Nephron (organoid): Measurements from ENCODE around the gene RGS14.
"Not testable (repeated sequence)": the region's sequence is repeated elsewhere in the genome, so short reads cannot be mapped to it uniquely, and the experiment has no call there.

Experiments
- H3K27ac Mint-ChIP-seq, 3 experiments: 2 replicates each; pipeline ENCODE4 v1.8.0; 2020; ENCODE audit warnings: mixed read lengths in 3 of 3, mild to moderate bottlenecking in 2 of 3, moderate library complexity in 1 of 3
- H3K27me3 Mint-ChIP-seq: 2 replicates; pipeline ENCODE4 v1.8.0; 2021; ENCODE audit warnings: low read depth, mild to moderate bottlenecking, moderate library complexity, mixed read lengths
- H3K36me3 Mint-ChIP-seq: 2 replicates; pipeline ENCODE4 v1.8.0; 2020; ENCODE audit warnings: low read depth, mixed read lengths
- H3K4me1 Mint-ChIP-seq: 2 replicates; pipeline ENCODE4 v1.8.0; 2020; ENCODE audit warnings: mixed read lengths
- H3K4me3 Mint-ChIP-seq, 3 experiments: 2 replicates each; pipeline ENCODE4 v1.8.0; 2020; ENCODE audit warnings: mild to moderate bottlenecking in 3 of 3, mixed read lengths in 3 of 3, moderate library complexity in 2 of 3
- H3K9me3 Mint-ChIP-seq: 2 replicates; pipeline ENCODE4 v1.8.0; 2020; ENCODE audit warnings: mixed read lengths
- TF ChIP-seq, protein P1 (sequence below), 3 experiments: fragments of 200-600 bp; sonication (generic); IDR thresholded peaks; one replicate each; pipeline ENCODE4 v1.5.0; 2021; ENCODE audit warnings: antibody characterized with exemption in 3 of 3; ENCODE audit not compliant: unreplicated experiment in 3 of 3

The RGS14 gene

GRCh38 chr5:177335701-177336065 lies 22.0 kb upstream of the RGS14 start:
- H3K4me3 Mint-ChIP-seq: no peak overlapping the region
- no peak overlapping the region for H3K27ac Mint-ChIP-seq
- no peaks in the 10 kb centered on the region for H3K9me3 Mint-ChIP-seq
- no peaks in the 10 kb centered on the region for H3K4me1 Mint-ChIP-seq
- H3K36me3 Mint-ChIP-seq: peaks cover 37% of the 10 kb centered on the region
- no peaks in the 10 kb centered on the region for H3K27me3 Mint-ChIP-seq
- TF ChIP-seq, protein P1, sequence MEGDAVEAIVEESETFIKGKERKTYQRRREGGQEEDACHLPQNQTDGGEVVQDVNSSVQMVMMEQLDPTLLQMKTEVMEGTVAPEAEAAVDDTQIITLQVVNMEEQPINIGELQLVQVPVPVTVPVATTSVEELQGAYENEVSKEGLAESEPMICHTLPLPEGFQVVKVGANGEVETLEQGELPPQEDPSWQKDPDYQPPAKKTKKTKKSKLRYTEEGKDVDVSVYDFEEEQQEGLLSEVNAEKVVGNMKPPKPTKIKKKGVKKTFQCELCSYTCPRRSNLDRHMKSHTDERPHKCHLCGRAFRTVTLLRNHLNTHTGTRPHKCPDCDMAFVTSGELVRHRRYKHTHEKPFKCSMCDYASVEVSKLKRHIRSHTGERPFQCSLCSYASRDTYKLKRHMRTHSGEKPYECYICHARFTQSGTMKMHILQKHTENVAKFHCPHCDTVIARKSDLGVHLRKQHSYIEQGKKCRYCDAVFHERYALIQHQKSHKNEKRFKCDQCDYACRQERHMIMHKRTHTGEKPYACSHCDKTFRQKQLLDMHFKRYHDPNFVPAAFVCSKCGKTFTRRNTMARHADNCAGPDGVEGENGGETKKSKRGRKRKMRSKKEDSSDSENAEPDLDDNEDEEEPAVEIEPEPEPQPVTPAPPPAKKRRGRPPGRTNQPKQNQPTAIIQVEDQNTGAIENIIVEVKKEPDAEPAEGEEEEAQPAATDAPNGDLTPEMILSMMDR (IDR thresholded peaks at IDR 0.05; ENCODE audit: unreplicated experiment in 3 of 3): no peak

DNA sequence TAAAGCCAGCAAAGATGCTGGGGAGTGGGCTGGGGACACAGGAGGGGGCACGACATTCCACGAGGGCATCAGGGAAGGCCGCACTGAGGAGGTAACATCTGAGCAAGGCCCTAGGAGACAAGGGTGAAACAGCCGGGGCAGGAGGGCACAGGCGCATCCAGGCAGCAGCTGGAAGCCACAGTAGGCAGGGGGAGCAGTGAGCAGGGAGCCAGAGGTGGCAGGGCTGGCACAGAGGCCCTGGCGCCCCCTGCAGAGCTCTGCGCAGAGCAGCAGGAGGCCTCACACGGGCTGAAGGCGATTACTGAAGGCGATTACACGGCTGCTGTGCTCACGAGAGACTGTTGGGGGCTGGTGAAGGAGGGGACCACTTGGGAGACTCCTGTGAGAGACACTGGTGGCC lies 21.6 kb upstream of the RGS14 start:
- Mint-ChIP-seq H3K4me3 (no peak overlapping the region), H3K27ac (no peak overlapping the region), H3K4me1 (no peaks in the 10 kb centered on the region), H3K36me3 (peaks cover 35% of the 10 kb centered on the region), H3K27me3 (no peaks in the 10 kb centered on the region), H3K9me3 (no peaks in the 10 kb centered on the region)
- TF ChIP-seq, protein P1 (IDR thresholded peaks at IDR 0.05; ENCODE audit: unreplicated experiment in 3 of 3): peak in 1 of 3 experiments; percentile 13

GRCh38 chr5:177336603-177337494 lies 20.9 kb upstream of the RGS14 start:
- Mint-ChIP-seq H3K4me1 (no peaks in the 10 kb centered on the region), H3K9me3 (no peaks in the 10 kb centered on the region), H3K27me3 (no peaks in the 10 kb centered on the region), H3K27ac (no peak overlapping the region), H3K4me3 (no peak overlapping the region), H3K36me3 (peaks cover 42% of the 10 kb centered on the region)
- TF ChIP-seq, protein P1 (IDR thresholded peaks at IDR 0.05; ENCODE audit: unreplicated experiment in 3 of 3): no peak

GRCh38 chr5:177338251-177339106 lies 19.2 kb upstream of the RGS14 start:
- no peaks in the 10 kb centered on the region for H3K9me3 Mint-ChIP-seq

DNA sequence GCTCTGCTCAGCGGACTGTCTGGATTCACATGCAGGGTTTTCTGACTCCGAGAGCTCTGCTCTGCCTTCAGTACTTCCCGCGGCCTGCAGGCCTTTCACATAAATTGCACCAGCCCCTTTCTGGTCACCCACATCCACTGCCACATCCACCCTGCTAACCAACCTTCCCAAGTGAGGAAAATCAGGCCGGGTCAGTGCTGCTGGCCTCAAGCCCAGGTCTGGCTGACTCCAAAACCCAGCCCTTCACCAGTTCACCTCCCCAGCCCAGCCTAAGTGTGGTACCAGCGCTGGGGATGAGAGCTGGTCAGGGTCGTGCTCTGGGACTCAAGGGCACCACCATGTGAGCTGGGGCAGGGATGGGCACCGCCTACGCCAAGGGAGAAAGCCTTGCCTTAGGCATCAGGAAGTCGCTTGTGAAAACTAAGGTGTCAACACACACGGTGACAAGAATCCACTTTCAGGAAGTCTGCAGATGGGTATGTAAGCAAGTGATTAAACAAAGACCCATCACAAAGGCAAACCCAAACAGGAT lies 18.6 kb upstream of the RGS14 start:
- peaks cover 40% of the 10 kb centered on the region for H3K36me3 Mint-ChIP-seq
- H3K4me3 Mint-ChIP-seq: no peak overlapping the region
- H3K9me3 Mint-ChIP-seq: no peaks in the 10 kb centered on the region
- H3K27me3 Mint-ChIP-seq: no peaks in the 10 kb centered on the region
- TF ChIP-seq, protein P1 (IDR thresholded peaks at IDR 0.05; ENCODE audit: unreplicated experiment in 3 of 3): no peak
- H3K4me1 Mint-ChIP-seq: no peaks in the 10 kb centered on the region
- H3K27ac Mint-ChIP-seq: no peak overlapping the region

More at GRCh38 chr5:177338251-177339106, 19.2 kb upstream of the RGS14 start:
- Mint-ChIP-seq H3K4me3 (no peak overlapping the region), H3K27me3 (no peaks in the 10 kb centered on the region), H3K27ac (no peak overlapping the region), H3K4me1 (no peaks in the 10 kb centered on the region), H3K36me3 (peaks cover 44% of the 10 kb centered on the region)
- TF ChIP-seq, protein P1 (IDR thresholded peaks at IDR 0.05; ENCODE audit: unreplicated experiment in 3 of 3): no peak

DNA sequence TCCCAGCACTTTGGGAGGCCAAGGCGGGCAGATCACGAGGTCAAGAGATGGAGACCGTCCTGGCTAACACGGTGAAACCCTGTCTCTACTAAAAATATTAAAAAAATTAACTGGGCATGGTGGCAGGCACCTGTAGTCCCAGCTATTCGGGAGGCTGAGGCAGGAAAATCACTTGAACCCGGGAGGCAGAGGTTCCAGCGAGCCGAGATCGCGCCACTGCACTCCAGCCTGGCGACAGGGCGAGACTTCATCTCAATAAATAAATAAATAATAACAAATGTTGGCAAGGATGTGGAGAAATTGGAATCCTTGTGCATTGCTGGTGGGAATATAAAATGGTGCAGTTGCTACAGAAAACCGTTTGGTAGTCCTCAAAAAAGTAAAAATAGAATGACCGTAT lies 14.7 kb upstream of the RGS14 start:
- H3K4me3 Mint-ChIP-seq, H3K27ac Mint-ChIP-seq, H3K9me3 Mint-ChIP-seq, H3K27me3 Mint-ChIP-seq, H3K4me1 Mint-ChIP-seq: not testable (repeated sequence)
- H3K36me3 Mint-ChIP-seq: peaks cover 35% of the 10 kb centered on the region
